Renal cortex interstitium (tissue), 11 donors: ENCODE results near the gene CKAP2L. TPM values are rescaled to one million over a fixed set of nuclear protein-coding genes. Genes with fewer than 3 reads are reported as not detected.
"Not testable (repeated sequence)": the region's sequence is repeated elsewhere in the genome, so short reads cannot be mapped to it uniquely, and the experiment has no call there.

Source experiments
- DNase-seq, 11 donors: peaks; one replicate each; pipeline ENCODE4 v3.0.0-alpha.2; 2013; ENCODE audit warnings: low read depth in 9 of 11, low spot score in 4 of 11; ENCODE audit errors: extremely low read depth in 1 of 11
- polyA plus RNA-seq, 3 donors: library from polyadenylated mRNA; unstranded; fragments of 120-200 nt; gene quantifications; one replicate each; pipeline ENCODE4 v1.2.1, GENCODE V29; 2013; ENCODE audit not compliant: insufficient read length in 3 of 3

CKAP2L gene
- polyA plus RNA-seq, 3 donors, result 12.7 to 19.7 (median 15.3) TPM

GRCh38 chr2:112718863-112719370 lies 45.5 kb downstream of the CKAP2L start:
- DNase-seq, result no peak

- not testable (repeated sequence) for DNase-seq
These were observed 47.5 kb downstream of the CKAP2L start for GRCh38 chr2:112716826-112717352.

- not testable (repeated sequence) for DNase-seq
These were observed 48.3 kb downstream of the CKAP2L start for GRCh38 chr2:112716094-112716493.

DNA sequence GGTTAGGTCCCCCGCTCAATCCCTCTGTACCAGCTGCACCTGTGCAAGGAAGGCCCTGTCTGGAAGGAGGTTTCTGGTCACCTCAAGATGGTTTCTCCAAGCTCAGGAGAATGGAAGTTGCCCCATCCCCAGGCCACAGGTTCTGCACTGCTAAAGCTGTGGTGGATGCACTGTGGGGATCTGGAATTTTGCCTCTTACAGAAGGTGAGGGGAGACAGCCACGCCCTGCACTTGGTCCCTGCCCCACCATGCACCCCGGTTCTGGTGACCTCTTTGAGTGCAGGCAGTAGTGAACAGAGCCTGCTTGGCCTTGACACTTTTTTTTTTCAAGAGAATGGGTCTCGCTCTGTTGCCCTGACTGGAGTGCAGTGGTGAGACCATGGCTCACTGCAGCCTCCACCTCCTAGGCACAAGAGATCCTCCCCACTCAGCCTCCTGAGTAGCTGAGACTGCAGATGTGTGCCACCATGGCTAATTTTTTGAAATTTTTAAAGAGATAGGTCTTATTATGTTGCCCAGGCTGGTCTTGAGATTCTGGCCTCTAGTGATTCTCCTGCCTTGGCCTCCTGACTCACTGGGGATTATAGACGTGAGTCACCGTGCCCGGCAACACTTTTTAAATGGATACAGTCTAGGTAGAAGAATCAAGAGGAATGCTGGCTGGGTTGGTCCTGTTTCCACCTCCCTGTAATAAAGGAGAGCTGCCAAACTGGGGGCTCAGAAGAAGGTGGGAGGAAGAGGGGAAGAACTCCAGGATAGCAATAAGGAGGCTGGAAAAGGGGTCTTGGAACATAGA lies 49.4 kb downstream of the CKAP2L start:
- no peak for DNase-seq

- no peak for DNase-seq
These were observed 50.1 kb downstream of the CKAP2L start for GRCh38 chr2:112714331-112714730.

DNA sequence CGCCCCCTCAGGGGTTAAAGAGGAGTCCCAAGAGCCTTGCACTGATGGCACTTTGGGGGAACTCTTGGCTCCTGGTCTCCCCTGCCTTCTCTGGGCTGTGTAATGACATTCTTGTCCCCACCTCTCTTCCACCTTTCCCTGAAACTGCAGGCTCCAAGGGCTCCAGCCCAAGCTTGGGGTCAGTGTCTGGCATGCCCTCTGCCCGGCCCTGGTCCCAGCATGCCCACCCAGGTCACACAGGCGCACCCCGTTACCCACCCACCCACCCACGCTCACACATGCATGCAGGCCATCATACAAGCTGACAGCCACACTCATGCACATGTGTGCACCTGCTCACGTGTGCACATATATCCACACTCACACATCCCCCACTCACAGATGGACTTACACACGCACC lies 50.5 kb downstream of the CKAP2L start:
- DNase-seq, result no peak

GRCh38 chr2:112713585-112713925 lies 50.9 kb downstream of the CKAP2L start:
- no peak for DNase-seq

DNA sequence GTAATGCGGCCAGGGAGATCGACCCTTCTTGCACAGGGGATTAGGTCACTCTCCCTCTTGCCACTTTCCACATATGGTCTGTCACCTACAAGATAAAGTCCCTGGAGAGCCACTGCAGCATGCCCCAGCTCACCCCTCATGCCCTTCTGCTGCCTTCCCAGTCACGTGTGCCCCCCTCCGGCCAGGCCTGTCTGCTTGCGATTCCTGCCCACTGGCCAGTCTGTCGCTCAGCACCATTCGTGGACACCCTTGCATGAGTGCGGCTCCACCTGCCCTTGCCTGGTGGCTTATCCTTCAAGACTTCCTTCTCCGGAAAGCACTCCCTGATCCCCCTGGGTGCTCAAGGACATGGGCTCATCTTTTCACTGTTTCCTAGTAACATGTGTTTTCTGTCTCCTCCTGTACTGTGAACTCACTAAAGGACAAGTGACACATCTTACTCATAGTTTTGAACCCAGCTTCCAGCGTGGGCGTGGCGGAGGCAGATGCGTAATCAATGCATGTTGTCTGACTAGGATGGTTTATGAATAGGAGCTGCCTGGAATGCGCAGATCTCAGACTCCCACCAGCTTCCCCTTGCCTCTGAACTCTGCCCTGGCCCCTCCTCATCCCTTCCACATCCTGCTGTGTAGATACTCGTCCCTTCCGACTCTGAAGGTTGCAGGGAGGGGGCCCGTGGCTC lies 51.4 kb downstream of the CKAP2L start:
- DNase-seq, result no peak

- DNase-seq, result no peak
These were observed 51.9 kb downstream of the CKAP2L start for GRCh38 chr2:112712465-112712864.

DNA sequence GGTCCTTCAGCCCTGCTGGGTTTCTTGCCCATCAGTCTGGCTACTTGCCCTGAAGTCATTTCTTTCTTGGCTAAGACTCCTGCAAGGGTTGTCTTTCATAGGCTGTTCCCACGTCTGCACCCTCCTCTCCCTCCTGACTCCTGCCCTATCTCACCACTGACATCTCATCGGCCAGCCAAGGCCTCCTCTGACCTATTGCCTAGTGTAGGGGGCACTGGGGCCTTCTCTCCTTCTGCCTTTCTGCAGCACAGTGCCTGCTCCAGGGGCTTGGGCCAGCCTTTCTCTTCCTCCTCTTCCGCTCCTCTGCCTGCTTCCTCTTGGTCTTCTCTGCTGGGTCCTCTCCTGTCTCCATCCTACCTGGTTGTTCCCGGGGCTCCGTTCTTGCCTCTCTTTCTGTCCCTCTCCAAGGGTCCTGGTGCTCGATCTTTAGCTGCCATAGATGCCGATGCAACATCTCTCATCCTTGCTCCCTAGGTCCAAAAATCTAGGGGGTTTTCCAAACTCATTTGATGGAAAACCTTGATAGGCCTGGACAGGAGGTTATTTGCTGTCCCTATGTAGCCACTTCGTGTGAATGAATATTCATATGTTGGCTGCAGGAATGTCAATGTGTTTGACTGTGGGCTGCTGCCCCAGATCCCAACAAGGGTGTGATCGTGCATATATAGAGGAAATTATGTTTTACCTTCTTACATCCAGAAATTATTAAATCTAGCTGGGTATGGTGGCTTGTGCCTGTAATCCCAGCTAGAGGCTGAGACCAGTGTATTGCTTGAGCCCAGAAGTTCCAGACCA lies 53.3 kb downstream of the CKAP2L start:
- no peak for DNase-seq

DNA sequence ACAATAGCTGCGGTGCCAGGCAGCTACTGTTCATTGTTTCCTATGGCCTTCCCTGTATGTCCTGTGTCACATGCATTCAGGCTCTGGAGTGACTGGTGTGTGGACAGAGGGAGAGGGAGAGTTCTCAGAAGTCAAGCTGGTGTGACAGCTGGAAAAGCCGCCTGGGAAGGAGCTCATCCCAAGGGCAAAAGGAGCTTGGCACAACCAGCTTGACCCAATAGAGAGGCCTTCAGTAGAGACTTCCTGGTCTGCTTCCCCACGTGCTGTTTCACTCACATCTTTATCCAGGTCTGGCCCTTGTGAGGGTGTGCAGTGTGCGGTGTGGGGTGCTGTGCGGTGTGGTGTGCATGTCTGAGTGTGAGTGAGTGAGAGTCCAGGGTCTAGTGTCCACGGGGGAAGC lies 54.7 kb downstream of the CKAP2L start:
- DNase-seq, result no peak

DNA sequence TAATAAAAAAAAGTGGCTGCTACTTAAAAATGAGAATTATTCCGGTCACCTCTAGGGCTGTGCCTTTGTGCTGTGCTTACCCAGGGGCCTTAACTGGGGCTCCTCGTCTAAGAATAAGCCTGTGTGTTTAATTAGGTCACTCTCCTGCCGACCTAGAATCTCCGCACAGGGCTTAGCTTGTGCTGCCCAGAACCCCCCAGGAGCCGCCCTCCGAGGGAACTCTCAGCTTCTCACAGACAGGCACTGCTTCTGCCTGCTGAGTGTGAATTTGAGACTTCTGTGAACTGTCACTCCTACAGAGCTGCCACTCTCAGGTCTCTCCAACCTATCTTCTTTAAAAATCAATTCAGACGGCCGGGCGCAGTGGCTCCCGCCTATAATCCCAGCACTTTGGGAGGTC lies 55.4 kb downstream of the CKAP2L start:
- DNase-seq, result no peak

DNA sequence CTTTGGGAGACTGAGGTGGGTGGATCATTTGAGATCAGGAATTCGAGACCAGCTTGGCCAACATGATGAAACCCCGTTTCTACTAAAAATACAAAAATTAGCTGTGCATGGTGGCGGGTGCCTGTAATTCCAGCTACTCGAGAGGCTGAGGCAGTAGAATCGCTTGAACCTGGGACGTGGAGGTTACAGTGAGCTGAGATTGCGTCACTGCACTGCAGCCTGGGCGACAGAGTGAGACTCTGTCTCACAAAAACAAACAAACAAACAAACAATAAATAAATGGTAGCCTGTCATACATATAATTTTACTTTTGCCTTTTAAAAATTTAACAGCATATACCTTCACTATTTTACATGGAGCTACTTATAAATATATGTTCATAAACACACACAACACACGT lies 57.5 kb downstream of the CKAP2L start:
- not testable (repeated sequence) for DNase-seq

- no peak for DNase-seq
These were observed 58.2 kb downstream of the CKAP2L start for GRCh38 chr2:112706170-112706664.

DNA sequence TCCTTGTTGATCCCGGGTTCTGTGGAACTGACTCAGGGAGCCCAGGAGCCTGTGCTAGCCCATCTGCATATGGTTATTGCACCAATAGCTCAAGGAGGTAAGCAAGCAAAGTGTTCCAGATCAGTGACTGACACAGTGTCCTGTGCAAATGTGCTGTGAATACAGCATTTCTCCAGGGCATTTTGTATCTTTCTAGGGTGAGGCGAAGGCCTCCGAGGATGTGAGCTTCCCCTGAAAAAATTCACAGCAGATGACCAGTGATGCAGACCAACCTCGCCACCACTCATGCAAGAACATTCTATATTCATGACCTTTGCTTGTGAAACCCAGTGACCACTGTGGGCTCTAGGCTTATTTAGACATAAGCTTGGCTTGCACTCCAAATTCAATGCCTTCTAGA lies 58.8 kb downstream of the CKAP2L start:
- no peak for DNase-seq

GRCh38 chr2:112703684-112704083 lies 60.7 kb downstream of the CKAP2L start:
- DNase-seq, result no peak

GRCh38 chr2:112701052-112701451 lies 63.4 kb downstream of the CKAP2L start:
- DNase-seq, result no peak

DNA sequence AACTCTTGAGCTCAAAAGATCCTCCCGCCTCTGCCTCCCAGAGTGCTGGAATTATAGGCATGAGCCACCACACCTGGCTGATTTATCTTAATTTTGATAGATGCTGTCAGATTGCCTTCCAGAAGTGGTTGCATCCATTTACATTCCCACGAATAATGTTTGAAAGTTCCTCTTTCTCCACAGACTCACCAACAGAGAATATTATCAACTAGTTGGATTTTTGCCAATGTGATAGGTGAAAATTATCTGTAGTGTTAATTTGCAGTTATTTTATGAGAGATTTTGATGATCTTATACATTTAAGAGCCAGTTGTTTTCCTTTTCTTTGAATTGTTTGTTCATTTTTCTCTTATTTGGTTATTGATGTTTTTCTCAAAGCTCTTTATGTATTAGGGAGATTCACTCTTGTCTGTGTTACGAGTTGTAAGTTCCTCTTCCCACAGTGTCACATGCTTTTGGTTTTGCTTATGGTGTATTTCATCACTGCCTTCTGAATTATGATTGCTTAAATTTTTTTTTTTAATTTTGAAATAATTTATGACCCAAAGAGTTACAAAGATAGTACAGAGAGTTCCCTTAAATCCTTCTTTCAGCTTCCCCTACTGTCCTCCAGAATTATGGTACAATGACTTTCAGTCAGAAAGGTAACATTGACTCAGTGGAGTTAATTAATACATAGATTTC lies 64.3 kb downstream of the CKAP2L start:
- no peak for DNase-seq
